ENCODE measurements around the gene GPR39. TPM values are rescaled to one million over a fixed set of nuclear protein-coding genes. Genes with fewer than 3 reads are reported as not detected.

Gene GPR39
- total RNA-seq, 4 donors from 2014 or later = 0.13 to 1.3 TPM; not detected in 2

- no peak for DNase-seq (ENCODE audit: extremely low spot score)
- no peaks in the 10 kb centered on the region for H3K27me3 ChIP-seq
- intact Hi-C loops (cut with DNase I) = no loop called here
- no peaks in the 10 kb centered on the region for H3K4me1 ChIP-seq
- H3K36me3 ChIP-seq = no peaks in the 10 kb centered on the region
- H3K27ac ChIP-seq (replicated peaks in 1 of 4) = peak overlapping the region in 2 of 4 donors; percentile 16 to 65
- no peak for TF ChIP-seq POLR2AphosphoS5 (IDR thresholded peaks at IDR 0.05)
- TF ChIP-seq EP300 (IDR thresholded peaks at IDR 0.05) = no peak
- TF ChIP-seq, protein P1, sequence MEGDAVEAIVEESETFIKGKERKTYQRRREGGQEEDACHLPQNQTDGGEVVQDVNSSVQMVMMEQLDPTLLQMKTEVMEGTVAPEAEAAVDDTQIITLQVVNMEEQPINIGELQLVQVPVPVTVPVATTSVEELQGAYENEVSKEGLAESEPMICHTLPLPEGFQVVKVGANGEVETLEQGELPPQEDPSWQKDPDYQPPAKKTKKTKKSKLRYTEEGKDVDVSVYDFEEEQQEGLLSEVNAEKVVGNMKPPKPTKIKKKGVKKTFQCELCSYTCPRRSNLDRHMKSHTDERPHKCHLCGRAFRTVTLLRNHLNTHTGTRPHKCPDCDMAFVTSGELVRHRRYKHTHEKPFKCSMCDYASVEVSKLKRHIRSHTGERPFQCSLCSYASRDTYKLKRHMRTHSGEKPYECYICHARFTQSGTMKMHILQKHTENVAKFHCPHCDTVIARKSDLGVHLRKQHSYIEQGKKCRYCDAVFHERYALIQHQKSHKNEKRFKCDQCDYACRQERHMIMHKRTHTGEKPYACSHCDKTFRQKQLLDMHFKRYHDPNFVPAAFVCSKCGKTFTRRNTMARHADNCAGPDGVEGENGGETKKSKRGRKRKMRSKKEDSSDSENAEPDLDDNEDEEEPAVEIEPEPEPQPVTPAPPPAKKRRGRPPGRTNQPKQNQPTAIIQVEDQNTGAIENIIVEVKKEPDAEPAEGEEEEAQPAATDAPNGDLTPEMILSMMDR (IDR thresholded peaks at IDR 0.05) = no peak
- TF ChIP-seq POLR2A (IDR thresholded peaks at IDR 0.05; ENCODE audit: low read depth) = no peak
- no peak overlapping the region for H3K4me3 ChIP-seq
- no peaks in the 10 kb centered on the region for H3K9me3 ChIP-seq
Observed at GRCh38 chr2:132374151-132374550, 42.5 kb upstream of the GPR39 start.

DNA sequence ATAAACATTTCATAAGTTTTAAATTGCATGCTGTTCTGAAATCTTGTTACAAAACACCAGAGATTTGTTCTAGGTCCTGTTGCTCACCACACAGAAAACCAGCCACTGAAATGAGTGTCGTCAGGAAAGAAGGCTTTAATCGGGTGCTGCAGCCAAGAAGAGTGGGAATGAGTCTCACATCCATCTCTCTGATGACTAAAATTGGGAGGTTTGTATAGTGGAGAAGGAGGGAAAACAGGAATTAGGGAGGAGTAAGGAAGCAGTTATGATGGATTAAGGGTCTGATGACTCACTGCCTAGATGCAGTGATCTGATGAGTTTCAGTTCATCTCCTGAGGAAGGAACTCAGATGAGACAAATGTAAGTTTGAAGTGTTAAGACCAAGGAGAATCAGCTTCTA, 42.1 kb upstream of the GPR39 start:
- H3K4me1 ChIP-seq = no peaks in the 10 kb centered on the region
- intact Hi-C loops (cut with DNase I) = no loop called here
- peak; percentile 57 for DNase-seq (ENCODE audit: extremely low spot score)
- H3K4me3 ChIP-seq = no peak overlapping the region
- H3K9me3 ChIP-seq = no peaks in the 10 kb centered on the region
- 60% methylated on average over 2 of the region's 2 CpGs for WGBS
- no peaks in the 10 kb centered on the region for H3K27me3 ChIP-seq
- TF ChIP-seq EP300 (IDR thresholded peaks at IDR 0.05) (no peak), POLR2AphosphoS5 (IDR thresholded peaks at IDR 0.05) (no peak), POLR2A (IDR thresholded peaks at IDR 0.05; ENCODE audit: low read depth) (no peak)
- TF ChIP-seq, protein P1 (IDR thresholded peaks at IDR 0.05) = no peak
- H3K36me3 ChIP-seq = no peaks in the 10 kb centered on the region
- H3K27ac ChIP-seq (replicated peaks in 1 of 4) = peak overlapping the region in 3 of 4 donors; percentile 39 to 65 (median 41)

GRCh38 chr2:132374961-132375360, 41.6 kb upstream of the GPR39 start:
- Histone ChIP-seq H3K4me1 (no peaks in the 10 kb centered on the region), H3K27me3 (no peaks in the 10 kb centered on the region), H3K36me3 (no peaks in the 10 kb centered on the region), H3K4me3 (no peak overlapping the region), H3K9me3 (no peaks in the 10 kb centered on the region), H3K27ac (replicated peaks in 1 of 4) (peak overlapping the region in 3 of 4 donors; percentile 7 to 41 (median 39))
- intact Hi-C loops (cut with DNase I) = no loop called here
- TF ChIP-seq POLR2AphosphoS5 (IDR thresholded peaks at IDR 0.05) = no peak
- no peak for TF ChIP-seq POLR2A (IDR thresholded peaks at IDR 0.05; ENCODE audit: low read depth)
- TF ChIP-seq EP300 (IDR thresholded peaks at IDR 0.05) = no peak
- TF ChIP-seq, protein P1 (IDR thresholded peaks at IDR 0.05) = no peak
- 62% methylated on average over 1 of the region's 1 CpG for WGBS
- DNase-seq (ENCODE audit: extremely low spot score) = peak; percentile 81

DNA sequence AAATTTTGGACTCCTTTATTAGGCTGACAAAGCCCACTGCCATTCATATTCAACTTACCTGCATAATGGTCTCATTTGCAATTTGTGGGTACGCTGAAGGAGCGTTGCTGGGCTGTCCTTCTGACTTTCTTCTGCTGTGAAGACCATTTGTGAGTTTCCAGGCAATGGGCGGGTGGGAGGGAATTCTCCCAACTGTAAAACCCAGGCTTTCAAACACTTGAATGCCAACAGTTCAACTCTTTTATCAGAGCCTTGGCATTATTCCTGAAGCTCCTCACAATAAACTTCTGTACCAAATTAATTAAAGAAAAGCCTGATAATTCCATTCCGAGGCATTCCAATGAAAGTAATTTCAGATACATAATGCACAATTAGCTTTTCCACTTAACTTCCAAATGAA, 35.2 kb upstream of the GPR39 start:
- peaks cover 0 to 3% (median 0%) of the 10 kb centered on the region in 4 donors for H3K4me1 ChIP-seq
- H3K9me3 ChIP-seq = peaks cover 0 to 5% (median 0%) of the 10 kb centered on the region in 4 donors
- TF ChIP-seq EP300 (IDR thresholded peaks at IDR 0.05) (no peak), POLR2A (IDR thresholded peaks at IDR 0.05; ENCODE audit: low read depth) (no peak), POLR2AphosphoS5 (IDR thresholded peaks at IDR 0.05) (no peak)
- TF ChIP-seq, protein P1 (IDR thresholded peaks at IDR 0.05) = no peak
- no peaks in the 10 kb centered on the region for H3K27me3 ChIP-seq
- no peak for DNase-seq (ENCODE audit: extremely low spot score)
- no peak overlapping the region for H3K27ac ChIP-seq (replicated peaks in 1 of 4)
- H3K36me3 ChIP-seq = no peaks in the 10 kb centered on the region
- no peak overlapping the region for H3K4me3 ChIP-seq
- WGBS = 71% methylated on average over 4 of the region's 4 CpGs
- intact Hi-C loops (cut with DNase I) = no loop called here

GRCh38 chr2:132383956-132384355, 32.6 kb upstream of the GPR39 start:
- Histone ChIP-seq H3K9me3 (peaks cover 0 to 6% (median 3%) of the 10 kb centered on the region in 4 donors), H3K4me1 (peaks cover 0 to 3% (median 0%) of the 10 kb centered on the region in 4 donors), H3K27me3 (no peaks in the 10 kb centered on the region), H3K27ac (replicated peaks in 1 of 4) (no peak overlapping the region), H3K36me3 (no peaks in the 10 kb centered on the region), H3K4me3 (no peak overlapping the region)
- TF ChIP-seq EP300 (IDR thresholded peaks at IDR 0.05) (no peak), POLR2A (IDR thresholded peaks at IDR 0.05; ENCODE audit: low read depth) (no peak), POLR2AphosphoS5 (IDR thresholded peaks at IDR 0.05) (no peak)
- TF ChIP-seq, protein P1 (IDR thresholded peaks at IDR 0.05) = no peak
- intact Hi-C loops (cut with DNase I) = no loop called here
- WGBS = 57% methylated on average over 8 of the region's 8 CpGs
- peak; percentile 77 for DNase-seq (ENCODE audit: extremely low spot score)

Measured in esophagus muscularis mucosa (tissue), 4 donors.